ENCODE measurements around the gene DMD.
"Not testable (repeated sequence)": the region's sequence is repeated elsewhere in the genome, so short reads cannot be mapped to it uniquely, and the experiment has no call there.

DMD gene

GRCh38 chrX:32597777-32598176, 613.6 kb downstream of the DMD start:
- DNase-seq = no peak

DNA sequence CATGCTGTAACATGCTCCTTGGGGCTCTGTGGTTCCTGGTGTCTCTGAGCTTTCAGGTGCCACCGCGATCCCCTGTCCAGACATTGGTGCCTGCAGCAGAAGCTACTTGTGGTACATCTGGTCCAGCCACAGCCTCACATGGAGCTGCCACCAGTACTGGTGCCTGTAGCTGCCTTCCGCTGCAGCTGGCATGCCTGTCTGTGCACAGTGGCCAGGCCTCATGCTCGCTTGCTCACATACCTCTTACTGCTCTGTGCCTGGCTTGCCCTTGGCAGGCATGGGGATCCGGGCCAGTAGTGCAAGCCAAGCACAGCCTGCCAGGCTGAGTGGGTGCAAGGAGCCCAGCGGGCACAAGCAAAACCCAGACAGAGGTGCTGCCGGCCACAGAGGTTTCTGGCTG, 618.6 kb downstream of the DMD start:
- DNase-seq = no peak

DNA sequence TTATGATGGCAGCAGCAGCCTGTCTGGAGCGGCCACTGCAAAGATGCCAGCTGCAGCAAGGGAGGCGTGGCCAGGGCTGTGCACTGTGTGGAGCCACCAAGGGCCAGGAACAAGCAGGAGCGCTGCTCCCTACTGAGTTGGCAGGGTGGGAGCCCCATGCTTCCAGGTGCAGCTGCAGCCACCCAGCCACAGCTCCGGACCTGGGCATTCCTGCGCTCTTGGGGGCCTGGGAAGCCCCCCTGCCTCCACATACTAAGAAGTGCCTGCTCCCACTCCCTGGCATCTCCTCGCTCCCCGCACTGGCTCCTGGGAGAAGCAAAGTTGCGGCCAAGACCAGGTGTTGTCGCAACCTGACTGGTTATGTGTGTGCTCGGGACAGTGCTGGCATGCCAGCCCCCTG, 619.8 kb downstream of the DMD start:
- DNase-seq = no peak

- DNase-seq = no peak
Observed at GRCh38 chrX:32582729-32583128, 628.6 kb downstream of the DMD start.

DNA sequence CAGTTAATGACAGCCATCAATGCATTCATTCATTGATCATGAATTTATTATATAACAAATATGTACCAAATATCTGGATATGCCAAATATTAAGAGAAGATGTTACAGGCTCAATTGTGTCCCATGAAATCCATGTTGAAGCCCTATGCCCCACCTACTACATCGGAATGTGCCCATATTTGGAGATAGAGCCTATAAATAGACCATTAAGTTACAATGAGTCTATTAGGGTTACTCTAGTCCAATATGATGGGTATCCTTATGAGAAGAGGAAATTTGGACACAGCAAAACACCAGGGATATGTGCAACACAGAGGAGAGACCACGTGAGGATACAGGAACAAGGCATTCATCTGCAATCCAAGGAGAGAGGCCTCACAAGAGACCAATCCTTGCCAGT, 634.5 kb downstream of the DMD start:
- no peak for DNase-seq

DNA sequence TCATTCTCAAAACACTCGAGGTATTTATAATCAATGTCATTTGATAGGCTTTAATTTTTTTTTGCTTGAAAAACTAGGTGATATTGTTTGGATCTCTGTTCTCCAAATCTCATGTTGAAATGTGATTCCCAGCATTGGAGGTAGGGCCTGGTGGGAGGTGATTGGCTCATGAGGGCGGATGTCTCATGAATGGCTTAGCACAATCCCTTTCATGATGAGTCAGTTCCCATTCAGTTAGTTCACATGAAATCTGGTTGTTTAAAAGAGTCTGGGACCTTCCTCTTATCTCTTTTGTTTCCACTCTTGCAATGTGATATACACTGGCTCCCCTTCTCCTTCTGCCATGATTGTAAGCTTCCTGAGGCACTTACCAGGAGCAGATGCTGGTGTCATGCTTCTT, 638.7 kb downstream of the DMD start:
- DNase-seq = no peak

- DNase-seq = no peak
Observed at GRCh38 chrX:32571579-32571978, 639.8 kb downstream of the DMD start.

- DNase-seq = no peak
Observed at GRCh38 chrX:32562261-32562660, 649.1 kb downstream of the DMD start.

- DNase-seq = no peak
Observed at GRCh38 chrX:32545101-32545500, 666.2 kb downstream of the DMD start.

DNA sequence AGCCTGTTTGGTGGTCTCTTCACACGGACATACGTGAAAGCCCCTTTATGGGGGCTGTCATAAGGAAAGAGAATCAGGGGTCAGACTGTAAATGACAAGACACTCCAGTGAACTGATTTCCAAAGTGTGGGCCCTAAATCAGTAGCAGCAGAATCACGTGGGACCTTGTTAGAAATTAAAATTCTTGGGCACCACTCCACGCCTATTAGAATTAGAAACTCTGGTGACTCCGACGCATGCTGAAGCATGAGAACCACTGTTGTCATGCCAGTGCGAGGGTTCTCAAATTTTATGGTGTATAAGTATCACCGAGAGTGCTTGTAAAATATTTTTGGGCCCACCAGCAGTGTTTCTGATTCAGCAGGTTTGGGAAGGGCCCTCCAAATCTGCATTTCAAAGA, 672.8 kb downstream of the DMD start:
- DNase-seq = no peak

- DNase-seq = no peak
Observed at GRCh38 chrX:32533848-32534247, 677.5 kb downstream of the DMD start.

DNA sequence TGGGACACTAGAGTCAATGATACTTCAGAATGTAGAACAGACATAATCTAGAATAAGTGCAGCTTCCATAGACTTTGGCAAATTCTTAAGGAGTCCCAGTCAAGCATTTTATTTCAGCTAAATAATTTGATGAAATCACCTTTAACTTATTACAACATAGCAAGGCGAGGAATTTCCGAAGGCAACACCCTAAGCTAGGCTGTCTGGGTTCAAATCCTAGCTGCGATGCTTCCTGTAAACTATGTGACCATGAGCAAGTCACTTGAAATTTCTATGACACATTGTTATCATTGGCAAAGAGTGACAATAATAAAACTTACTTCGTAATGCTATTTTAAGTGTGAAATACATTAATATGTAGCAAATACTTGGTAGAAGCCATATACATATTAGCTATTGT, 679.1 kb downstream of the DMD start:
- no peak for DNase-seq

DNA sequence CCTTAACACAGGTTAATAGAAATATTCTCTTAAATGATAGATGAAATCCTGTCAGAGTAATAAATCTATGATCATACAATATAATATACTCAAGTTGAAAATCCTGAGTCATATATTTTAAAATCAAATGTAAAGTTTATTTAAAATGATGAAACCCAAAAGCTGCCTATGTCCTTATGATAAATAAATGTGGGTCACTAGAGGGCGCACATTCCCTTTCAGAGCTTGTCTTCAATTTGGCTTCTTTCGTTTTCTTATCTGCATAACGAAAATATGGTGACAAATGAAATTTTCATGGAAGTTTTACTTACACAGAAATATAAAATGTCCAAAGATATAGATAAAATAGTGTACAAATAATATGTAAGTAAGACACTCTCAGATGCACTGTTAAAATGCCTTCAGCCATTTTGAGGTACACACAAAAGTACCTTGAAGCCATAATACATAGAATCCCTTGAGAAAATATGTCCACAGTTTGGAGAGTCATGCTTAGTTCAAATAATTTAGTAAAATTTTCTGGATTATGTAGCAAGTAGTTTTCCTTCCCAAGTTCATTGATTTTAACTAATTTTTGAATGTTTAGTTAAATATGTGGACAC, 680.4 kb downstream of the DMD start:
- DNase-seq = peak; percentile 19

DNA sequence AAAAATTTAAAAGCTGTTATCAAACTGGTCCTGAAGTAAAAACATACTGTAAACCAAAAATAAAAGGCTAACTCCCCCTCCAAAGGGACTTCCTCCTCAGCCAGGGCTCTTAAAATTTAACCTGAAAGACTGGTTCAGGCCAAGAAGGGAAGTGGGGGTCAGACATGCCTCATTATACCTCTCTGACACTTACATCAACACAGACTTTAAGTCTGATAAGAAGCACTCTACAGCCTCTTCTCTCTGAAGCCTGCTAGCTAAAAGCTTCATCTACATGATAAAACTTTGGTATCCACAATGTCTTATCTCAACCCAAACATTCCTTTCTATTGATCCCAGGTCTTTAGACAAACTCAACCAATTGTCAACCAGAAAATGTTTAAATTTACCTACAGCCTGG, 682.9 kb downstream of the DMD start:
- DNase-seq = not testable (repeated sequence)

GRCh38 chrX:32525234-32525633, 686.1 kb downstream of the DMD start:
- no peak for DNase-seq

DNA sequence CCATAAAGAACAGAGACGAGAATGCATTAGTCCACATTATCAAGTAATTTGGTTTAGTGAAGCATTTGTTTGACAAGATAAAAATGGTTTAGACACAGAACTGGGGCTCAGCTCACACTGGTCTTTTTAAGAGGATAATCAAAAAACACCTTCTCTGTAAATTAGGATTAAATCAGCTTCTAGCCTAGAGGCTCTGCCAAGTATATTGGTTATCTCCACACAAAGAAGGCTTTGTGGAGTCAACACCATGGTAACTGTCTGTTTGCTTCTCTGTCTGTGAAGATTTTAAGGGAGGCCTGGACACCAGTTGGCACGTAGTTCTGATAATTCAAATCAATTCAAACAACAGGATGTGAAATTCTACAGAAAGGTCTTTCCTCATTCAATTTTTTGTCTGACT, 687.0 kb downstream of the DMD start:
- DNase-seq = no peak

GRCh38 chrX:32520789-32521188, 690.6 kb downstream of the DMD start:
- no peak for DNase-seq

- DNase-seq = no peak
Observed at GRCh38 chrX:32514986-32515385, 696.4 kb downstream of the DMD start.

DNA sequence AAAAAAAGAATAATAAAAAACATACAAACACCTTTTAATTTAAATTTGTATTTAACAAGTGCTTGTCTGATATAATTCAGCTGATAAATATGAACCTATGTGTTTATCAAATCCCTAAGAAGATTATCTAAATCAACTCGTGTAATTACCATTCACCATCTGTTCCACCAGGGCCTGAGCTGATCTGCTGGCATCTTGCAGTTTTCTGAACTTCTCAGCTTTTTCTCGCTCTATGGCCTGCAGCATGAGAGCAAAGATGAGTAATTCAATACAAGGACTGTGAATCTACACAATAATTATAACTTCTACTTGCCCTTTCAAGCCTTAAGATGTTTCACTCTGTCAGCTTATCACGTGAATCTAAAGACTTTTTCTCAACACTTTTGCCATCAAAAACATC, 709.7 kb downstream of the DMD start:
- no peak for DNase-seq

DNA sequence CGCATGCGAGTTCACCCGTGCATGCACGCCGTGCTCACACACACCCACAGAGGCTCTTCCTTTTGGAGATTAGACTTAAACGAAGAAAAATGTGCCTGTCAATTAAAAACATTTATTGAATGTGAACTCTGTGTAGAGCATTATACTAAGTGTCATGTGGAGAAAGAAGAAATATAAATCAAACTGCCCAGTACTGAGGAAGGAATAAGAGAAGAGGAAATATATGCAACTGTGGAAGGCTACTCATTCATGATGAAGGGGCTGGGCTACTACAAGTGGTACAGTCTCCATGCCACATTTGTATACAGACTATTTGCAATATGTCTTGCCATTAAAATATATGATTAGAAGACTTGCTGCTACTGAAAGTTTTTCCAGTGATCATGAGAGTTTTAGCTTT, 714.7 kb downstream of the DMD start:
- DNase-seq = no peak

DNA sequence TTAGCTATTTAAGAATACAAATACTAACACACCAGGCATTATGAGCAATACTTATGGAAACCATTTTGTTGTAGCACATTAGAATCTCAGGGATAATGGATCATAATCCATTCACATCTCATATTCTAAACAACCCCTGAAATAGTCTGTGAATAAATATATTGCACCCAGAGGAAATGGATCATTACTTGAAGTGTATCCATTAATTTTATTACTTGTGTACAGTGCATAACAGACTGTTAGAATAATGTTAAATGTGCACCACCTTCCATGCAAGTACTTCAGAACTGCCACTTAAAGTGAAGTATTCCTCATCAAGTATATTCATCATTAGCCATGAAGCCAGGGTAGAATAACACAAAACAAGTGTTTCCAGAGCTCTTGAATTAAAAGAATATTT, 715.5 kb downstream of the DMD start:
- no peak for DNase-seq

DNA sequence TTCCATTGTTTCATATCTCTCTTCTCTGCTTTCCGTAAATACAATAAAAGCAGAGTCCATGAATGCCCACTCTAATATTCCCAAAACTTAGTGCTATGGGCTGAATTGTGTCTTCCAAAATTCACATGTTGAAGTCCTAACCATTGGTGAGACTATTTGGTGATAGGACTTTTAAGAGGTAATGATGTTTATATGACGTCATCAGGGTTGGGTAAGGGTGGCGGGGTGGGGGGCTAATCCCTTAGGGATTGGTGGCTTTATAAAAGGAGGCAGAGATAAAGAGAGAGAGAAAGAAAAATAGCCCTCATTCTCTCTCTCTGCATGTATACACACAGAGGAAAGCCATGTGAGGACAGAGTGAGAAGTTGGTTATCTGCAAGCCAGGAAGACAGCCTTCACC, 722.2 kb downstream of the DMD start:
- no peak for DNase-seq

- no peak for DNase-seq
Observed at GRCh38 chrX:32483534-32484136, 727.7 kb downstream of the DMD start.

GRCh38 chrX:32480019-32480418, 731.3 kb downstream of the DMD start:
- DNase-seq = no peak

GRCh38 chrX:32472364-32472763, 739.0 kb downstream of the DMD start:
- DNase-seq = no peak
